Measurements from ENCODE around the gene CCR9. TPM values are rescaled to one million over a fixed set of nuclear protein-coding genes. Genes with fewer than 3 reads are reported as not detected.

The CCR9 gene
- total and polyA plus RNA-seq, 2 experiments from 2014 or later, result not detected

Small RNA genes within 50 kb of the gene (small RNA-seq; reads per million reads assigned to genes)
- gene RF00019 (ENCODE audit: low replicate concordance), result not detected

Other genes starting within 250 kb of the CCR9 start
- gene SACM1L, start 197.1 kb upstream of the CCR9 start, total RNA-seq (2014; rRNA removed; shearing (Covaris generic)), result 97.2 and 97.8 TPM in 2 replicates
- 43.2 and 43.5 TPM in 2 replicates for gene SACM1L, start 197.1 kb upstream of the CCR9 start, polyA plus RNA-seq (2016; fragmentation: Nextera tagmentation; extraction: Ambion mirVana)
- 0.14 TPM in 1 of 2 replicates, not detected in the other for gene SLC6A20, start 90.0 kb upstream of the CCR9 start, total RNA-seq (2014; rRNA removed; shearing (Covaris generic))
- gene SLC6A20, start 90.0 kb upstream of the CCR9 start, polyA plus RNA-seq (2016; fragmentation: Nextera tagmentation; extraction: Ambion mirVana), result 0.05 TPM in 1 of 2 replicates, not detected in the other
- 11.6 and 13.9 TPM in 2 replicates for gene LZTFL1, start 44.4 kb upstream of the CCR9 start, total RNA-seq (2014; rRNA removed; shearing (Covaris generic))
- 3.6 and 6.3 TPM in 2 replicates for gene LZTFL1, start 44.4 kb upstream of the CCR9 start, polyA plus RNA-seq (2016; fragmentation: Nextera tagmentation; extraction: Ambion mirVana)
- gene CXCR6, start 56.9 kb downstream of the CCR9 start, total RNA-seq (2014; rRNA removed; shearing (Covaris generic)), result not detected in 2 replicates
- gene CXCR6, start 56.9 kb downstream of the CCR9 start, polyA plus RNA-seq (2016; fragmentation: Nextera tagmentation; extraction: Ambion mirVana), result 0.10 and 0.24 TPM in 2 replicates
- gene FYCO1, start 109.3 kb downstream of the CCR9 start, total RNA-seq (2014; rRNA removed; shearing (Covaris generic)), result 17.2 and 19.1 TPM in 2 replicates
- gene FYCO1, start 109.3 kb downstream of the CCR9 start, polyA plus RNA-seq (2016; fragmentation: Nextera tagmentation; extraction: Ambion mirVana), result 3.8 and 4.5 TPM in 2 replicates
- gene XCR1, start 140.9 kb downstream of the CCR9 start, total RNA-seq (2014; rRNA removed; shearing (Covaris generic)), result not detected in 2 replicates
- not detected in 2 replicates for gene XCR1, start 140.9 kb downstream of the CCR9 start, polyA plus RNA-seq (2016; fragmentation: Nextera tagmentation; extraction: Ambion mirVana)

Data from GM23338 (cell line).